Cardiac septum (tissue), 1 donor: ENCODE data around the gene CA5A. TPM values are rescaled to one million over a fixed set of nuclear protein-coding genes. Genes with fewer than 3 reads are reported as not detected.
"Not testable (repeated sequence)": the region's sequence is repeated elsewhere in the genome, so short reads cannot be mapped to it uniquely, and the experiment has no call there.

ENCODE experiments used
- DNase-seq: peaks from one replicate; pipeline ENCODE4 v3.0.0-alpha.2; 2020; ENCODE audit warnings: low spot score
- intact Hi-C: fragments of 100-400 bp; cut with DNase I; formaldehyde crosslinking; loops from one replicate; pipeline ENCODE4 v1.14.0; 2022
- total RNA-seq: library from RNA; stranded (reverse); fragmentation: NEBNext Ultra II Directional; extraction: Animal tissue kit (Norgen Biotek cat#: 25700); gene quantifications from one replicate; pipeline ENCODE4 v1.2.1, GENCODE V29; 2021
- donor health status: DM: no; HTN: no; CAD: no.

CA5A gene
- total RNA-seq, 1 donor from 2014 or later = not detected

DNA sequence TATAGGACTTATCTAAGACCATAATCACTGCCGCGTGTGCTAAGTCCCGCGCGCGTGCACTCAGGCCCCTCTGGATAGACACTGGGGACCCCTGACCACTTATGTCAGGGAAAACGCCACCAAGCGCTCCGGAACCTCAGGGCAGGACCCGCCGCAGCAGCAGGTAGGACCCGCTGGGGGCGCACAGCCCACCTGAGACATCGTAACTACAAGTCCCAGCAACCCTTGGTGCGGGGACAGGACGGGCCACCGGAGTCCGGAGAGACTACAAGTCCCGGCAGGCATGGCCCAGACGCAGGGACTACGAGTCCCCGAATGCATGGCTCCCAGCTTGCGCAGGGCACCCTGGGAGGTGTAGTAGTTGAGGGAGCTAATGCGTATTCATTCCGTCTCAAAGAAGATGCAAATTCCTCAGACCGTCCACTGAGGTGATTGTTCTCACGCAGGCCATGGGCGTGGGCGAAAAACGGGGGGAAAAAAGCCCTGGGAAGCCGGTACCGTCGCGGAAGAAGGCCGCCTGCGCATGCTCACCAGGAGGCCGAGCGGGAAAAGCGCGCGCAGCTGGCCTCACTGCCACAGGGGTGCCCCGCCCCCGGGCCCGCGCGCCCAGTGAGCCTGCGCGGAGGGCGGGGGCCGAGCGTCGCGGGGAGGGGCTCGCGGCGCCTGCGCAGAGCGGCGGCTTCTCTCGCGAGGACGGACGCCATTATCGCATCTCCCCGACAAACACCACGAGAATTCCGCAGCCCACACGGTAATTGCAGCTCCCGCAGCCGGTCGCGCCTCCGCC lies 14.6 kb upstream of the CA5A start, which contains the start of gene BANP:
BANP (plus strand) TSS at position 670 of the 787 bp plus-strand sequence. CDS start 23,682 bp downstream, outside the sequence.
- DNase-seq = peak; percentile 99
- intact Hi-C loops = no loop called here

DNA sequence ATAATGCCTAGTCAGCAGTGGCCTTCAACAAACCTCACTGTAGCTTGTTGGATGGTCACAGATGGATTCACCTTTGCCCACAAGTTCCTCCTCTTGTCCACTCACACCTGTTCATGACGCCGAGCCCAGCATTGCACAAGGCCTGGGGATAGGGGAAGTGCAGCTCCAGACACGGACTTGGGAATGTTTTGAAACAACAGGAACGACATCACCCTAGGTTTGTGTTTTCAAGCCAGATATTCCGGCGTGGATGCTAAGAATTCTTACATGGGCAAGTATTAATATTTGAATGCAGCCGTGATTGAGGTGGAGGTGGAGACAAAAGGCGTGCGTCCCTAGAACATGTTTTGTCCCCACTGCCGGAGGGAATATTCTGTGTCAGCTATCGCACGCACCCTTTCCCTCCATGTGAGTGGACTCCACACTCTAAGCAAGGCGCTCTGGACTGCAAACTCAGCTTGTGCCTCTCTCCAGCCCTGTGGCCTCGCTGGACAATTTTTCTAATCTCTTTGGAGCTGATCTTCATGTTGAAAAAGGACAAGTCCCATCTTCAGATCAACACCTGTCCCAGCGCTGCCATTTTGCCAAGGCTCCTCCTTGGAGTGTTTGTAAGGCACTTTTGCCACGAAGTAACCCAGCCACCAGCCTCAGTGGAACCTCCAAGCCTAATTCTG lies 12.9 kb upstream of the CA5A start:
- DNase-seq = no peak
- intact Hi-C loops = no loop called here

DNA sequence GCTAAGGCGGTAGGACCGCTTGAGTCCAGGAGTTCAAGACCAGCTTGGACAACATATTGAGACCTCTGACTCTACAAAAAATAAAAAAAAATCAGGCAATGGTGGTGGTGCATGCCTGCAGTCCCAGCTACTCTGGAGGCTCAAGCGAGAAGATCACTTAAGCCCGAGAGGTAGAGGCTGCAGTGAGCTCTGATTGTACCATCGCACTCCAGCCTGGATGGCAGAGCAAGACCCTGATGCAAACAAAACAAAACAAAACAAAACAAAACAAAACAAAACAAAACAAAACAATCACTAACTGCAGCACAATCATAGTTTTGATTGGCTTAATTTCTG lies 12.4 kb upstream of the CA5A start:
- no peak for DNase-seq
- intact Hi-C loops = no loop called here

- intact Hi-C loops = no loop called here
- DNase-seq = no peak
Measured at GRCh38 chr16:87948119-87948545, 11.8 kb upstream of the CA5A start.

DNA sequence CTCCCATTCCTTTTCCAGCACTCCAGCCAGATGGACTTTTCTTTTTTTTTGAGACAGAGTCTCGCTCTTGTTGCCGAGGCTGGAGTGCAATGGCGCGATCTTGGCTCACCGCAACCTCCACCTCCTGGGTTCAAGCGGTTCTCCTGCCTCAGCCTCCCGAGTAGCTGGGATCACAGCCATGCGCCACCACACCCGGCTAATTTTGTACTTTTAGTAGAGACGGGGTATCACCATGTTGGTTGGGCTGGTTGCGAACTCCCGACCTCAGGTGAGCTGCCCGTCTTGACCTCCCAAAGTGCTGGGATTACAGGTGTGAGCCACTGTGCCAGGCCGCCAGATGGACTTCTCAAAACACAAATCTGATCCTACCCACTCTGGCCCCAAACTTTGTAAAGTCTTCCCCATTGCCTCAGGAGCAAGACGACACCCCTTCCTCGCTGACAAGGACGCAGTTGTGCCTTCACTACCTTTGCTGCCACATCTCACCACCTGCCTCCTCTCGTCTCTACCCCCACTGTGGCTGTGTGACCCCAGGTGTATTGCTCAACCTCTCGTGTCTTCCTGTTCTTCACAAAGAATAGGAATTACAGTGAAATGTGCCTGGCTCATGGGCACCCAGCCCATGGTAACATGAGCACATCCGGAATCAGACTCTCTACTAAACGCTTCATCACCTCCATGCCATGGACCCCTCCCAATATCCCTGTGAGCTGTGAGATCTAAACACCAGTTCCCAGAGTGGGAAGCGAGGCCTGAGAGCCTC lies 11.2 kb upstream of the CA5A start:
- no peak for DNase-seq
- intact Hi-C loops = no loop called here

- no peak for DNase-seq
- intact Hi-C loops = no loop called here
Measured at GRCh38 chr16:87946596-87947347, 10.4 kb upstream of the CA5A start.

DNA sequence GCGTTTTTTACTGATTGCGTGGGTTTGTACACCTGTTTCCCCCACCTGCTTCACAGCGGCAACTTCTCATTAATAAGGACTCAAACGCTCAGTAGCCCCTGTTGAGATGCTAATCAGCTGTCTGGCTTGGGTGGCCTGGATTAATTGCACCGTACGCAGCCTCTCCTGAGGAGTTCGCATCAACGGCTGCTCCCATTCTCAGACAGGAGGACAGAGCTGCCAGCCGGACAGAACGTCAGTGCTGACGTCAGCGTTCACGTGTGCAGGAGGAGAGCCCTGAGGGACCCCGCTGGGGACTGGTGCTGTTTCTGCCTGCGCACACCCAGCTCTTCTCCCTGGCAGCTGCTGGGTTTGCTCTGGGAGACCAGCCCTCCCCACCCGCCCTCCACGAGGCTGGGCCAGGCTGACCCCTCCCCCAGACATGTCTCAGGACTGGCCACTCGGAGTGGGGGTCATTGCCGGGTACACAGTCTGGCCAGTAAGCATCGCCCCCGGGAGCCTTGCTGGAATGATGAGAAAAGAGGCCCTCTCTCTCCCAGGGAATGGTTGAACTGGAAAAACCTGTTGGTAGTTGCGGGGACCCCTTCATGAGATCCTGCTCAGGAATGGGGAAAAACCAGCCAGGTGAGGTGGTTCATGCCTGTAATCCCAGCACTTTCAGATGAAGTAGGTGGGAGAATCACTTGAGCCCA lies 9.2 kb upstream of the CA5A start:
- peak; percentile 83 for DNase-seq
- intact Hi-C loops = no loop called here

- intact Hi-C loops = no loop called here
- no peak for DNase-seq
Measured at GRCh38 chr16:87942680-87943079, 6.4 kb upstream of the CA5A start.

GRCh38 chr16:87939562-87940423 lies 3.5 kb upstream of the CA5A start:
- intact Hi-C loops = no loop called here
- DNase-seq = no peak

DNA sequence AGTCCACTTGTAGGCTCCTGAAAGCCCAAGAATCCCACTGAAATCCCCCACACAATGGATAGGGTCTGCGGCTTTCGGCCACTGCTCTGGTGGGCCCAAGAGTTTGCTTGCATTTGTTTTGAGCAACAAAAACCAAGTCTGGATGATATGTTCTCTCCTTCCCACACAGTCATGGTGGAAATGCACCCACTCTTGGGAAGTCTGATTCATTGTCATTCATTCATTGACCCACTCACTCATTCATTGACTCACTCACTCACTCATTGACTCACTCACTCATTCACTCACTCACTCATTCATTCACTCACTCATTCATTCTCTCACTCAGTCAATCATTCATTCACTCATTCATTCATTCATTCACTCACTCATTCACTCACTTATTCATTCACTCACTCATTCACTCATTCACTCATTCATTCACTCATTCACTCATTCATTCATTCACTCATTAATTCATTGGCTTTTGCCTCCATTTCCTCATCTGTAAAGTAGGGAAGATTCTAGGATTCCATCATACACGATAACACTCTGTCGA lies 2.2 kb upstream of the CA5A start:
- no peak for DNase-seq
- intact Hi-C loops = no loop called here

DNA sequence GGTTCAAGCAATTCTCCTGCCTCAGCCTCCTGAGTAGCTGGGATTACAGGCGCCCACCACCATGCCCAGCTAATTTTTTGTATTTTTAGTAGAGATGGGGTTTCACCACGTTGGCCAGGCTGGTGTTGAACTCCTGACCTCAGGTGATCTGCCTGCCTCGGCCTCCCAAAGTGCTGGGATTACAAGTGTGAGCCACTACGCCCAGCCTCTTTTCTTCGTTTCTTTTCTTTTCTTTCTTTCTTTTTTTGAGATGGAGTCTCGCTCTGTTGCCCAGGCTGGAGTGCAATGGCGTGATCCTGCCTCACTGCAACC lies 858 bp upstream of the CA5A start:
- intact Hi-C loops, DNase-seq: not testable (repeated sequence)

DNA sequence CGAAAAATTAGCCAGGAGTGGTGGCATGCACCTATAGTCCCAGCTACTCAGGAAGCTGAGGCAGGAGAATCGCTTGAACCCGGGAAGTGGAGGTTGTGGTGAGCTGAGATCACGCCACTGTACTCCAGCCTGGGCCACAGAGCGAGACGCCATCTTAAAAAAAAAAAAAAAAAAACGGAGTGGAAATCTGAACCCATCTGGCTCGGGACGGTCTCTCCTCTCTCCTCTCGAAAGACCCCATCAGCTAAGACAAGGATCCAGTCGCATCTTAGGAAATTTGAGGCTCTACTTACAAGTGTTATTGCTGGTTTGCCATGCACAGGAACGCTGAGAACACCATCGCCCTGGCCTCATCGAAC lies 334 bp downstream of the CA5A start:
- DNase-seq, intact Hi-C loops: not testable (repeated sequence)

GRCh38 chr16:87934752-87935425 lies 1.4 kb downstream of the CA5A start:
- DNase-seq, intact Hi-C loops: not testable (repeated sequence)

GRCh38 chr16:87933140-87933495 lies 3.2 kb downstream of the CA5A start:
- intact Hi-C loops = no loop called here

GRCh38 chr16:87932475-87933139 lies 3.7 kb downstream of the CA5A start:
- intact Hi-C loops, DNase-seq: not testable (repeated sequence)

More at GRCh38 chr16:87933140-87933495, 3.2 kb downstream of the CA5A start:
- DNase-seq = no peak

DNA sequence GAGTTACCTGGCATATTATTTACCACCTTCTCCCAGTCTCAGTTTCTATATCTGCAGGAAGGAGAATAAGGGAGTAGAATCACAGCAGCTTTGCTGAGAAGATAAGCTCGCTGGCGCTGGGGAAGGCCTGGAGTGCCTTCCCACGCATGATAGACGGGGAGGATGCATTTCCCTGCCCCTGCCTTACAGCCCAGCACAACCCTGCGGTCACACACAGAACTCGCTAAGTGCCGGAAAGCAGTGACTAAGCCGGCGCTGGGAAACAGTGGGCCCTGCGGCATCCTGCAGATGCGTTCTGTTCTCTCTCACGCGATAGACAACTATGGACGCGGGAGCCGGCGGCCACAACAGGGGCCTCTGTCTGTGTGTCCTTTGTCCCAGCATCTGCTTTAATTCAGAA lies 4.8 kb downstream of the CA5A start:
- no peak for DNase-seq
- intact Hi-C loops = no loop called here

DNA sequence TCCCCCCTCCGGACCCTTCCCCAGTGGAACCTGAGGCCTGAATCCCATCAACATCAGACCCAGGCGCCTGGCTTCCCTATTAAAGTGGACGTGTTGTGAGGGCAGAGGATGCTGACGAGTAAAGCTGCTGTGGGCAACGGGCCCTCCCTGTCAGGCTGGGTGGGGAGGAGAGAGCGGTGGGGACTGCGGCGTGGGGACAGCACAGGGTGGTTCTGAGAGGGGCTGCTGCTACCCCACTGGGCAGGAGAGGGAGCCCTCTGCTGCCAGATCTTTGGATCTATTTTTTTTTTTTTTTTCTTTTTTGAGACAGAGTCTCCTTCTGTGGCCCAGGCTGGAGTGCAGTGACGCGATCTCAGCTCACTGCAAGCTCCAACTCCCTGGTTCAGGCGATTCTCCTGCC lies 5.9 kb downstream of the CA5A start:
- intact Hi-C loops = no loop called here
- DNase-seq = no peak
